ENCODE measurements around the gene SETBP1. TPM values are rescaled to one million over a fixed set of nuclear protein-coding genes. Genes with fewer than 3 reads are reported as not detected.

Gene SETBP1
- total and polyA plus RNA-seq, 4 donors, result 23.1 to 39.8 (median 27.8) TPM

DNA sequence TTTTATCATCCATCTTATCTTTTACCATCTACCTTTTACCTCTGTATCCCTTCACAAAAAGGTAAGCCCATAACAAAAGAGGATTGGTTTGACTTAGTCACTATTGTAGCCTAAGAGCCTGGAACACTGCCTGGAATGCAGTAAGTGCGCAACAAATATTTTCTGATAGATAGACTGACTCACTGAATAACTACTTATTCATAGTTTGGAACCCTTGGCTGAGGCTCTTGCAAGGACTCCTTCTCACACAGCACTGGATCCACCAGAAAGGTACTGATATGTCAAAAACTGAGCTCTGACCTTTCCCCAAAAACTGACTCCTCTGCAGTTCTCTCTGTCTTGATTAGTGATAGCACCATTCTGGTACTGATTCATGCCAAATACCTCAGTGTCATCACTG lies 426.7 kb downstream of the SETBP1 start:
- no peaks in the 10 kb centered on the region for H3K4me1 ChIP-seq (ENCODE audit: control insufficient read depth, insufficient read depth, low read length)
- no peaks in the 10 kb centered on the region for H3K27me3 ChIP-seq (ENCODE audit: control insufficient read depth, insufficient read depth, low read length)
- DNase-seq (ENCODE audit: low read depth in 4 of 6, low spot score in 6 of 6), result no peak
- WGBS (ENCODE audit: insufficient coverage), result 89% methylated on average over 1 of the region's 1 CpG
- H3K9me3 ChIP-seq (ENCODE audit: control insufficient read depth, insufficient read depth, low read length), result no peaks in the 10 kb centered on the region
- H3K36me3 ChIP-seq (ENCODE audit: control insufficient read depth, insufficient read depth, low read length), result no peaks in the 10 kb centered on the region
- no peak overlapping the region for H3K27ac ChIP-seq (ENCODE audit: low read depth, low read length)
- H3K4me3 ChIP-seq (ENCODE audit: low read depth, low read length), result no peak overlapping the region

DNA sequence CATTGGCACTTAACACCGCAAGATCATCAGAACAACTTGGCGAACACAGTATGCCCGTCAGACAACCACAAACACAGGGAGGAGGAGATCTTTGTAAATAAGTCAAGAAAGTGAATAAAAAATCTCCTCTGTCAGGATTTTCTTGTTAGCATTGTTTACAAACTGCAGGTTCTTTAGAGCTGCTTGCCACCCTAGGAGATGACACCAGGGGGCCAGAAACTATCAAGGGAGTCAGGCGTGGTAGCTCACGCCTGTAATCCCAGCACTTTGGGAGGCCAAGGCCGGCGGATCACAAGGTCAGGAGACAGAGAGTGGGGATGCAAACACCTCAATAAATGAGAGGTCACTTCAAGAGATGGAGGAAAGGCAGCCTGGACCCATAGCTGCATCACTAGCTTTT lies 428.1 kb downstream of the SETBP1 start:
- no peak overlapping the region for H3K27ac ChIP-seq (ENCODE audit: low read depth, low read length)
- no peak overlapping the region for H3K4me3 ChIP-seq (ENCODE audit: low read depth, low read length)
- no peaks in the 10 kb centered on the region for H3K36me3 ChIP-seq (ENCODE audit: control insufficient read depth, insufficient read depth, low read length)
- no peaks in the 10 kb centered on the region for H3K9me3 ChIP-seq (ENCODE audit: control insufficient read depth, insufficient read depth, low read length)
- H3K4me1 ChIP-seq (ENCODE audit: control insufficient read depth, insufficient read depth, low read length), result no peaks in the 10 kb centered on the region
- no peaks in the 10 kb centered on the region for H3K27me3 ChIP-seq (ENCODE audit: control insufficient read depth, insufficient read depth, low read length)
- 71% methylated on average over 4 of the region's 7 CpGs for WGBS (ENCODE audit: insufficient coverage)
- DNase-seq (ENCODE audit: low read depth in 4 of 6, low spot score in 6 of 6), result no peak

DNA sequence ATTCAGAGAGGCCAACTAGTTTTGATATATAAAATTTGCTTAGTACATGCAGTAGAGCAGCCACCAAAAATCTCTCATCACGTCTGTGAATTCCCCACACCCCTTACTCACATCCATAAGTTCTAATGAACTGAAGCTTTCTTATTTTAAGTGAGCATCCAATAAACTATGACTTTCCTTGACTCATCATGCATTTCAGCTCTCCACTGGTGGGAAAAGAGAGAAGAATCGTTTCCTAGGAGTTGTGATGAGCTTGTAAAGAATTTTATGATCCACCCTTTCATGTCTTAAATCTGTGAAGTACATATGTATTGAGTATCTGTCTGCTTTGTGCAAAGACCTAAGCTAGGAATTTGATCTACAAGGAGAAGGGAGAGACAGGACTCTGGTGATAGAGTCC lies 428.6 kb downstream of the SETBP1 start:
- Histone ChIP-seq H3K4me3 (ENCODE audit: low read depth, low read length) (no peak overlapping the region), H3K9me3 (ENCODE audit: control insufficient read depth, insufficient read depth, low read length) (no peaks in the 10 kb centered on the region), H3K36me3 (ENCODE audit: control insufficient read depth, insufficient read depth, low read length) (no peaks in the 10 kb centered on the region), H3K27me3 (ENCODE audit: control insufficient read depth, insufficient read depth, low read length) (no peaks in the 10 kb centered on the region), H3K27ac (ENCODE audit: low read depth, low read length) (no peak overlapping the region), H3K4me1 (ENCODE audit: control insufficient read depth, insufficient read depth, low read length) (no peaks in the 10 kb centered on the region)
- no peak for DNase-seq (ENCODE audit: low read depth in 4 of 6, low spot score in 6 of 6)
- no CpG with 5 or more reads among the region's 2 CpGs for WGBS (ENCODE audit: insufficient coverage)

DNA sequence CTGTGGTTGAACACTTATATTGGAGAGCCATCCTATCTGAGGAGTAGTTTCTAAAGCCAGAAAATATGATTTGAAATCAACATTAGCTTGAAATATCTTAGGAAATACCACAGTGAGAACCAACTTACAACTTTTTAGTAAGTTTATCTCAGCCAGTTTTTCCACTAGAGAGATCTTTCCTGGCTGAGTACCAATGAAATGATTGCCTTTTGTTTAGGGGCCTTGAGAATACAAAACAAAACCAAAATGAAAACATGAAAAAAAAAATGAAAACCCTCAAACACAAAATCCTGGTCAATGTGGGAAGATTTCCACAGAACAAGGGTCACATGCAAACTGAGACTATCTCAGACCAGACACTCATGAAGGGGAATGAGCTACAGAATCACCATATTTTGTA lies 429.0 kb downstream of the SETBP1 start:
- H3K27me3 ChIP-seq (ENCODE audit: control insufficient read depth, insufficient read depth, low read length), result no peaks in the 10 kb centered on the region
- no peaks in the 10 kb centered on the region for H3K4me1 ChIP-seq (ENCODE audit: control insufficient read depth, insufficient read depth, low read length)
- no peak overlapping the region for H3K4me3 ChIP-seq (ENCODE audit: low read depth, low read length)
- H3K27ac ChIP-seq (ENCODE audit: low read depth, low read length), result no peak overlapping the region
- DNase-seq (ENCODE audit: low read depth in 4 of 6, low spot score in 6 of 6), result no peak
- no peaks in the 10 kb centered on the region for H3K9me3 ChIP-seq (ENCODE audit: control insufficient read depth, insufficient read depth, low read length)
- no peaks in the 10 kb centered on the region for H3K36me3 ChIP-seq (ENCODE audit: control insufficient read depth, insufficient read depth, low read length)

DNA sequence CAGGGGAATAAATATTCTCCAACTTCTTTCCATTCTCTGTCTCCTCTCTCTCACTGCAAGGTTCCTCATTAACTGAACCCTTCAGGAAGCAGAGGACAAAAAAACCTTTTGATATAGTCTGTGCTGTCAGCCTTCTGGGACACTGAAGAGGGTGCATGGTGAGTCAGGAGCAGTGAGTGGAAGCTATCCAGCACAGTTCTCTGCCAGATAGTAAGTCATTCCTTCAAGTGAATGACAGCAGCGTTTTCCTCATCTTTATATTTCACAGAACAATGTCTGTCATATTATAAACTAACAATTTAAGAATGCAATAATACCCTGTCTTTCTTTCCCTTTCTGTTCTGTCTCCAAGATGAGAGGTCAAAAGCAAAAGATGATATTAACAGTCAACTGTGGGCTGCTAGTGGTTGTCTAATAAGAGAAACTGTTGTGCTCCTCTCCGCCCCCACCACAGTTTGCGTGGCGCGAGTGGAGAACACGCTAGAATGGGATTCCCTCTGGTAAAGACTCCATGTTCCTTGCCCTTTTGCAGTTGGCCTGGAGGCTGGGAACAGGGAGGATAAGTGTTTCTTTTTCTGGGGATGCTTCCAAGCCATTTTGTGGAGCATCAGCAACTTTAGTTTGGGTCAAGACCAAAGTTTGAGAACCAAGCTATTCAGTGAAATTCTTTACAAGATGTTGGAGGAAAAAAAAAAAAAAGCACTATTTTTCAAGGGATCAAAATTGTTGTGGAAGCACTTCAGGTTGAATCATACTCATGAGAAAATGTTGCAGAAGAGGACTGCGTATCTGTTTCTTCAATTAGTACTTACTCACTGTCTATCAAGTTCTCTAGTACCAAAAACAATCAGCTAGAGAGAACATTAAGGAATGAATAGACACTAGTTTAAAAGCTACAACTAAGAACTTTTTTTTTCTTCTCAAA lies 430.2 kb downstream of the SETBP1 start:
- Histone ChIP-seq H3K27me3 (ENCODE audit: control insufficient read depth, insufficient read depth, low read length) (no peaks in the 10 kb centered on the region), H3K36me3 (ENCODE audit: control insufficient read depth, insufficient read depth, low read length) (no peaks in the 10 kb centered on the region), H3K9me3 (ENCODE audit: control insufficient read depth, insufficient read depth, low read length) (no peaks in the 10 kb centered on the region), H3K4me3 (ENCODE audit: low read depth, low read length) (no peak overlapping the region), H3K4me1 (ENCODE audit: control insufficient read depth, insufficient read depth, low read length) (no peaks in the 10 kb centered on the region), H3K27ac (ENCODE audit: low read depth, low read length) (no peak overlapping the region)
- WGBS (ENCODE audit: insufficient coverage), result 100% methylated on average over 2 of the region's 7 CpGs
- DNase-seq (ENCODE audit: low read depth in 4 of 6, low spot score in 6 of 6), result no peak

DNA sequence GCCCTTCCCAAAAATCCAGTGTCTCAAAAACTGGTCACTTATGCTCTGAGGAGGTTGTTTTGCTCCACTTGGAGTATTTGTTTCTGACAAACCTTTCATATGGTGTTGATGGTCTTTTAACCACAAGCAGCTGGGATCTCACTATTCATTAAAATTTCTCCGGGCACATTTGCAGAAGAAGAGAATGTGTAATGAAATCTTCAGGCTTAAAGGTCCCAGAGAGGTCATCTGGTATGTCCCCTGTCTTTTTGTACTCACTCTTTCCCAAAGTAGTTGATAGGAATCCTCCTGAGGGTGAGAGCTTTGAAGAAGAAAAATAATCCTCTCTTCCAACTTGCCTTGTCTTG lies 430.8 kb downstream of the SETBP1 start:
- Histone ChIP-seq H3K4me1 (ENCODE audit: control insufficient read depth, insufficient read depth, low read length) (no peaks in the 10 kb centered on the region), H3K9me3 (ENCODE audit: control insufficient read depth, insufficient read depth, low read length) (no peaks in the 10 kb centered on the region), H3K27me3 (ENCODE audit: control insufficient read depth, insufficient read depth, low read length) (no peaks in the 10 kb centered on the region), H3K4me3 (ENCODE audit: low read depth, low read length) (no peak overlapping the region), H3K27ac (ENCODE audit: low read depth, low read length) (no peak overlapping the region), H3K36me3 (ENCODE audit: control insufficient read depth, insufficient read depth, low read length) (no peaks in the 10 kb centered on the region)
- no CpG with 5 or more reads among the region's 1 CpG for whole genome bisulfite sequencing (ENCODE audit: insufficient coverage)
- no peak for DNase-seq (ENCODE audit: low read depth in 4 of 6, low spot score in 6 of 6)

DNA sequence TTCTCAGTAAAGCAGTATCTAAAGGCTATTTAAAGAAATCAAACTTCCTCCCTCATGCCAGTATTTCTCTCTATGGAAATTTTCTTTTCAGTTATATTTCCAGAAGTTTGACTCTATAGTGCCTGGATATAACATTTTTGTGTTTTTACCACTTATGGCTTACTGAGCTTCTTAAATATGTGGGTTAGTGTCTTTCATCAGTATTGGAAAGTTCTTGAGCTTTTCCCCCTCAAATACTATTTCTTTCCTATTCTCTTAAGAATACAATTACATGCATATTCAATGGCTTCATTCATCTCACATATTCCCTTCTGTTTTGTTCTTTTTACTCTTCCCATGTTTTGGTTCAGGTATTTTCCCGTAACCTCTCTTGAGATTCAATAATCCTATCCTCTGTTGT lies 432.0 kb downstream of the SETBP1 start:
- Histone ChIP-seq H3K27me3 (ENCODE audit: control insufficient read depth, insufficient read depth, low read length) (no peaks in the 10 kb centered on the region), H3K4me1 (ENCODE audit: control insufficient read depth, insufficient read depth, low read length) (no peaks in the 10 kb centered on the region), H3K4me3 (ENCODE audit: low read depth, low read length) (no peak overlapping the region), H3K9me3 (ENCODE audit: control insufficient read depth, insufficient read depth, low read length) (no peaks in the 10 kb centered on the region), H3K27ac (ENCODE audit: low read depth, low read length) (no peak overlapping the region), H3K36me3 (ENCODE audit: control insufficient read depth, insufficient read depth, low read length) (no peaks in the 10 kb centered on the region)
- no peak for DNase-seq (ENCODE audit: low read depth in 4 of 6, low spot score in 6 of 6)
- no CpG with 5 or more reads among the region's 1 CpG for WGBS (ENCODE audit: insufficient coverage)

DNA sequence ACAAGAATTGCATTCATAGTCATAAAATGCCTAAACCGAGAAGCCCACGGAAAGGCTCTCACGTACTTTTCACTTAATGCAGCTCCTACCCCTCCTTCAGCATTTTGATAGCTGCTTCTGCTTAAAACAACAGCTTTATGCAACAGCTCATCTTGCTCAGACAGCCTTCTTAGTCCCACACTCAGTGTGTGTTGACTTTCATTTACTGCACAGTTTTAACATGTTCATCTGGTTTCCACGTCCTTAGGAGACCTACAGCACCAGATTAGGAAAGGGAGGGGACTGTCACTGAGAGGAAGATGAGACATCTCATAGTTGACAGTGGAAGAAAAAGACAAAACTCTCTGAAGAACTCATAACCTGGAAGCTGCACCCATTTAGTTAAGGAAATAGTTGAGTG lies 435.4 kb downstream of the SETBP1 start:
- Histone ChIP-seq H3K4me3 (ENCODE audit: low read depth, low read length) (no peak overlapping the region), H3K27ac (ENCODE audit: low read depth, low read length) (no peak overlapping the region), H3K27me3 (ENCODE audit: control insufficient read depth, insufficient read depth, low read length) (no peaks in the 10 kb centered on the region), H3K4me1 (ENCODE audit: control insufficient read depth, insufficient read depth, low read length) (no peaks in the 10 kb centered on the region), H3K36me3 (ENCODE audit: control insufficient read depth, insufficient read depth, low read length) (no peaks in the 10 kb centered on the region), H3K9me3 (ENCODE audit: control insufficient read depth, insufficient read depth, low read length) (no peaks in the 10 kb centered on the region)
- no peak for DNase-seq (ENCODE audit: low read depth in 4 of 6, low spot score in 6 of 6)
- WGBS (ENCODE audit: insufficient coverage), result 70% methylated on average over 3 of the region's 4 CpGs

Measured in spinal cord (tissue), 10 donors.